AG04450 (cell line): ENCODE measurements around the gene MAFF. TPM values are rescaled to one million over a fixed set of nuclear protein-coding genes. Genes with fewer than 3 reads are reported as not detected.
"Not testable (repeated sequence)": the region's sequence is repeated elsewhere in the genome, so short reads cannot be mapped to it uniquely, and the experiment has no call there.

Source experiments
- CTCF ChIA-PET: fragments of 300-600, 350-600 bp; formaldehyde crosslinking; extraction: SDS; loops from one replicate; lab custom pipeline; 2022; ENCODE audit warnings: antibody characterized with exemption, inconsistent platforms; lab: Charles Lee
- POLR2A ChIA-PET: fragments of 350-600 bp; formaldehyde crosslinking; extraction: SDS; loops from one replicate; lab custom pipeline; 2021; ENCODE audit warnings: antibody characterized with exemption, inconsistent platforms; lab: Yijun Ruan, JAX
- DNase-seq: peaks from one replicate; pipeline ENCODE4 v3.0.0-alpha.2; 2011; ENCODE audit warnings: low read depth, low spot score
- H3K27ac ChIP-seq: one replicate; pipeline ENCODE4 v1.5.1; 2012; ENCODE audit warnings: low read depth, low read length, control low read depth
- H3K27me3 ChIP-seq: one replicate; pipeline ENCODE4 v1.6.0; 2012; ENCODE audit warnings: low read length; ENCODE audit not compliant: control insufficient read depth, insufficient read depth
- H3K4me3 ChIP-seq: 2 replicates; pipeline ENCODE4 v1.5.1; 2011; ENCODE audit warnings: mild to moderate bottlenecking, low read depth, low read length, control low read depth
- H3K9me3 ChIP-seq: 2 replicates; pipeline ENCODE4 v1.5.1; 2012; ENCODE audit warnings: low read length; ENCODE audit not compliant: control insufficient read depth, insufficient read depth
- polyA plus RNA-seq: library from polyadenylated mRNA; depleted of rRNA; stranded (reverse); fragments of >200 nt; gene quantifications from 2 replicates; pipeline ENCODE4 v1.2.3, GENCODE V29; 2011
- TF ChIP-seq, protein P1 (sequence below): IDR thresholded peaks from 2 replicates; pipeline ENCODE4 v1.5.1; 2011; ENCODE audit warnings: low read depth, low read length, control low read depth, inconsistent platforms

Gene MAFF
- polyA plus RNA-seq, 1 experiment: 8.3 TPM

DNA sequence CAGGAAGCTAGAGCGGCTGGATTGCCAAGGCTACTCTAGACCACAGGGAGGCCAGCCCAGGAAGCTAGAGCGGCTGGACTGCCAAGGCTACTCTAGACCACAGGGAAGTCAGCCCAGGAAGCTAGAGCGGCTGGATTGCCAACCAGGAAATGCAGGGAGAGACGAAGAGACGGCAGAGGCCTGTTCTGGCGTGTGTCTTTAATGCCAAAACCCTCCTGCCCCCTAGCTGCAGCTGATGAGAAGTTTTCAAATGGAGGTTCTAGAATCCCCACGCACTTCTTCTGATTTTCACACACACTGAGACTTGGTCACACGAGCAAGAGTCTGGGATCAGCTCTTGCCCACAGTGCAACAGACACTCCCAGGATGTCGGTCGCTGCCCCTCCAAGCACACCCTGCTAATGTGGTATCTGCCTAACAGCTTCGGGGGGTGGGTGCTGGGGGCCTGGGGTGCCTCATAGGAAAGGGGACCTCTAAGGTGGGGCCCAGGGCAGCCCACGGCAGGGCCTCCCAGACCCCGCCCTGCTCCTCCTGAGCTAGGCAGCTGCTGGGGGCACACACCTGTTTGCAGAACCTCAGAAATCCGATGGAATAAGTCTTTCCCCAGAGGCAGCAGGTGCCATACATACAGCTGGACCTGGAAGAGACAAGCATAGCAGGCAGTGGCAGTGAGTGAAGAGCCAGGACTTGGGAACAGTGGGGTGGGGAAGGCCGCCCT is 28.5 kb downstream of the MAFF start:
- DNase-seq: no peak
- ChIA-PET CTCF (no interaction called here), POLR2A (interaction anchor here (0.6 to 1.3 kb wide), 2 partner anchors 9 to 37 kb away, joined by 3 to 9 read pairs; no protein-coding TSS in a partner anchor)
- H3K27me3 ChIP-seq: no peaks in the 10 kb centered on the region
- H3K4me3 ChIP-seq: no peak overlapping the region
- TF ChIP-seq, protein P1, sequence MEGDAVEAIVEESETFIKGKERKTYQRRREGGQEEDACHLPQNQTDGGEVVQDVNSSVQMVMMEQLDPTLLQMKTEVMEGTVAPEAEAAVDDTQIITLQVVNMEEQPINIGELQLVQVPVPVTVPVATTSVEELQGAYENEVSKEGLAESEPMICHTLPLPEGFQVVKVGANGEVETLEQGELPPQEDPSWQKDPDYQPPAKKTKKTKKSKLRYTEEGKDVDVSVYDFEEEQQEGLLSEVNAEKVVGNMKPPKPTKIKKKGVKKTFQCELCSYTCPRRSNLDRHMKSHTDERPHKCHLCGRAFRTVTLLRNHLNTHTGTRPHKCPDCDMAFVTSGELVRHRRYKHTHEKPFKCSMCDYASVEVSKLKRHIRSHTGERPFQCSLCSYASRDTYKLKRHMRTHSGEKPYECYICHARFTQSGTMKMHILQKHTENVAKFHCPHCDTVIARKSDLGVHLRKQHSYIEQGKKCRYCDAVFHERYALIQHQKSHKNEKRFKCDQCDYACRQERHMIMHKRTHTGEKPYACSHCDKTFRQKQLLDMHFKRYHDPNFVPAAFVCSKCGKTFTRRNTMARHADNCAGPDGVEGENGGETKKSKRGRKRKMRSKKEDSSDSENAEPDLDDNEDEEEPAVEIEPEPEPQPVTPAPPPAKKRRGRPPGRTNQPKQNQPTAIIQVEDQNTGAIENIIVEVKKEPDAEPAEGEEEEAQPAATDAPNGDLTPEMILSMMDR: 0 out of 2 replicates have a peak, but pooled peaks have one; percentile 23
- no peaks in the 10 kb centered on the region; the same call in 1 of the 2 replicates for H3K9me3 ChIP-seq
- H3K27ac ChIP-seq: no peak overlapping the region

DNA sequence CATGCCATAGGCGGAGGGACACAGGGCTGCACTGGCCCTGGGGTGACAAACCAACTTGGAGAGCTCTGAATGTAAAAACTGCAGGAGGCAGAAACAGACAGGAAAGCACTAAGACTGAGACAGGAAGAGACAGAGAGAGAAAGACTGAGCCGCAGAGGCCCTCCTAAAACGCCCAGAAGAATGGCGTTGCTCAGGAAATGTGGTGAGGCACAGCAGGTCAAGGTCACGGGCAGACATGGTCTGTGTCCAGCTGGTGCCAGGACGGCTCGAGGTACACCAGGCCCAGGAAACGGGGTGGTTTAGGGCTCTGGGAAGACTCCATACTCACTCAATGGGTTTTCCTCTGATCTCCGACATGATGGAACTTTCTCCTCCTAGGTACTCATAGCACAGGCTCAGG is 29.1 kb downstream of the MAFF start:
- ChIA-PET CTCF (no interaction called here), POLR2A (no interaction called here)
- DNase-seq: no peak
- H3K4me3 ChIP-seq: no peak overlapping the region
- no peaks in the 10 kb centered on the region for H3K27me3 ChIP-seq
- TF ChIP-seq, protein P1: no peak
- peak overlapping the region; percentile 11 for H3K27ac ChIP-seq
- no peaks in the 10 kb centered on the region; the same call in 1 of the 2 replicates for H3K9me3 ChIP-seq

DNA sequence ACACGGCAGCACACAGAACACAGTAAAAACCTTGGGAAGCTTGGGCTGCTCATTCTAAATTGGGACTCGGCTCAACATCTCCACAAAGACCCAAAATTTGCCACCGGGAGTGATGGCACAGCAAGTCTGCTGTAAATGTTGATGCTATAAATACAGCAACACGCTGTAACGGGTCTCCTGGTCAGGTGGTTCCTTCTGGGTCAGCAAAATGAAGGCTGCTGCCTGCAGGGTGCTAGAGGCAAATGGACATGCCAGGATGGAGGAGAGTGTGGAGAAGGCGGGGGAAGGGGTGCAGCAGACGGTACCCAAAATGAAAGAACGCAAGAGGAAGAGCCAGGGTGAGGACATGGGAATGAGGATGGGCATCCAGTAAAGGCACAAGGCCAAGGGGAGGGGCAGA is 30.4 kb downstream of the MAFF start:
- Histone ChIP-seq H3K27me3 (no peaks in the 10 kb centered on the region), H3K27ac (no peak overlapping the region), H3K9me3 (no peaks in the 10 kb centered on the region; the same call in 1 of the 2 replicates), H3K4me3 (no peak overlapping the region)
- POLR2A ChIA-PET: no interaction called here
- CTCF ChIA-PET: no interaction called here
- no peak for DNase-seq
- TF ChIP-seq, protein P1: no peak

DNA sequence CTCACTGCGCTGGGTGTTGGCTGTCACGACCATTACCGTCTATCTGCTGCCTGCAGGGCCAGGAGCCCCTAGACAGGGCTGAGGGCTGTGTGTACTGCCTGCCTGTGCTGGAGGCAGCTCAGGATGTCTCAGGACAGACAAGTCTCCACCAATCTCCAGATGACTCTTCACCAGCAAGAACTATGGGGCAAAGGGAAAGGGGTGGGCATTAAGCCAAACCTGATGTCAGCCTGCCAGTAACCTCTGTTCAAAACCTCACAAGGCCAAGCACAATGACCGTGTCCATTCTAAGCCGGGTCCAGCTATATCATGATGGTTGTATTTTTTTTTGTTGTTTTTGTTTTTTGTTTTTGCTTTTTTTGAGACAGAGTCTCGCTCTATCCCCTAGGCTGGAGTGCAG is 31.6 kb downstream of the MAFF start:
- ChIA-PET POLR2A (interaction anchor here (0.9 kb wide), 1 partner anchor 11 kb away, joined by 3 read pairs; no protein-coding TSS in a partner anchor), CTCF (no interaction called here)
- H3K4me3 ChIP-seq: no peak overlapping the region
- no peaks in the 10 kb centered on the region; the same call in 1 of the 2 replicates for H3K9me3 ChIP-seq
- DNase-seq: no peak
- TF ChIP-seq, protein P1: no peak
- no peaks in the 10 kb centered on the region for H3K27me3 ChIP-seq
- no peak overlapping the region for H3K27ac ChIP-seq

DNA sequence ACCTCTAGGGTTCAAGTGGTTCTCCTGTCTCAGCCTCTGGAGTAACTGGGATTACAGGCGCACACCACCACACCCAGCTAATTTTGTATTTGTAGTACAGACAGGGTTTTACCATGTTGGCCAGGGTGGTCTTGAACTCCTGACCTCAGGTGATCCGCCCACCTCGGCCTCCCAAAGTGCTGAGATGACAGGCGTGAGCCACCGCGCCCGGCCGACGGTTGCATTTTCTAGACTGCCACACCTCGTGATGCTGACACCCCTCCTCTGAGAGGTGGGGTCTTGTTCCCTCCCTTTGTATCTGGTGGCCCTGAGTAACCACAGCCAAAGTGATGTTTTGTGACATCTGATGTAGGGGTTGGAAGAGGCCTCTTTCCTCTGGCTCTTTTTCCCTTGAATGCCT is 32.1 kb downstream of the MAFF start:
- H3K4me3 ChIP-seq, H3K27ac ChIP-seq, CTCF ChIA-PET, DNase-seq, H3K27me3 ChIP-seq, H3K9me3 ChIP-seq: not testable (repeated sequence)
- POLR2A ChIA-PET: interaction anchor here (0.9 kb wide), 1 partner anchor 12 kb away, joined by 3 read pairs; no protein-coding TSS in a partner anchor
